H9 (cell line): ENCODE measurements around the gene RMRP. TPM values are rescaled to one million over a fixed set of nuclear protein-coding genes. Genes with fewer than 3 reads are reported as not detected.

Source experiments
- DNase-seq: peaks from one replicate; pipeline ENCODE4 v3.0.0-alpha.2; 2017
- H2AFZ ChIP-seq: one replicate; pipeline ENCODE4 v1.6.1; 2013; ENCODE audit warnings: mild to moderate bottlenecking, low read length, control low read depth, moderate library complexity
- H2AK5ac ChIP-seq: 2 replicates; pipeline ENCODE4 v1.6.1; 2013; ENCODE audit warnings: low read length, control low read depth, mixed read lengths; ENCODE audit not compliant: insufficient read length
- H2BK120ac ChIP-seq: one replicate; pipeline ENCODE4 v1.6.1; 2013; ENCODE audit warnings: low read depth, mild to moderate bottlenecking, low read length, control low read depth, inconsistent platforms; ENCODE audit not compliant: poor library complexity, severe bottlenecking
- H2BK12ac ChIP-seq: 2 replicates; pipeline ENCODE4 v1.6.1; 2013; ENCODE audit warnings: low read length, control low read depth, mixed read lengths, low read depth; ENCODE audit not compliant: insufficient read length
- H2BK15ac ChIP-seq: 2 replicates; pipeline ENCODE4 v1.6.1; 2013; ENCODE audit warnings: low read depth, low read length, control low read depth
- H2BK20ac ChIP-seq: one replicate; pipeline ENCODE4 v1.6.1; 2013; ENCODE audit warnings: low read depth, mild to moderate bottlenecking, low read length, control low read depth, inconsistent platforms; ENCODE audit not compliant: poor library complexity, severe bottlenecking
- H2BK5ac ChIP-seq: 2 replicates; pipeline ENCODE4 v1.6.1; 2013; ENCODE audit warnings: low read length, control low read depth, mixed read lengths; ENCODE audit not compliant: insufficient read length
- H3K14ac ChIP-seq: 2 replicates; pipeline ENCODE4 v1.6.1; 2013; ENCODE audit warnings: low read length, control low read depth; ENCODE audit not compliant: insufficient read depth
- H3K18ac ChIP-seq: 2 replicates; pipeline ENCODE4 v1.6.1; 2013; ENCODE audit warnings: low read depth, mild to moderate bottlenecking, mixed read lengths, low read length, control low read depth; ENCODE audit not compliant: insufficient read length
- H3K23ac ChIP-seq: 2 replicates; pipeline ENCODE4 v1.6.1; 2013; ENCODE audit warnings: low read length, control low read depth, mixed read lengths, low read depth; ENCODE audit not compliant: insufficient read length
- H3K23me2 ChIP-seq: 2 replicates; pipeline ENCODE4 v1.6.1; 2013; ENCODE audit warnings: low read depth, mild to moderate bottlenecking, mixed read lengths, low read length, control low read depth; ENCODE audit not compliant: insufficient read length, poor library complexity, severe bottlenecking
- H3K27ac ChIP-seq: 2 replicates; pipeline ENCODE4 v1.5.1; 2013; ENCODE audit warnings: low read length, control low read depth, mixed read lengths, low read depth; ENCODE audit not compliant: insufficient read length
- H3K27me3 ChIP-seq: 2 replicates; pipeline ENCODE4 v1.6.1; 2013; ENCODE audit warnings: low read length, control low read depth, inconsistent platforms; ENCODE audit not compliant: insufficient read depth
- H3K4ac ChIP-seq: 2 replicates; pipeline ENCODE4 v1.6.1; 2013; ENCODE audit warnings: low read depth, mild to moderate bottlenecking, control low read depth, inconsistent platforms, low read length, moderate library complexity
- H3K4me1 ChIP-seq: 2 replicates; pipeline ENCODE4 v1.6.1; 2013; ENCODE audit warnings: low read length, control low read depth, inconsistent platforms; ENCODE audit not compliant: insufficient read depth
- H3K4me2 ChIP-seq: 2 replicates; pipeline ENCODE4 v1.6.1; 2013; ENCODE audit warnings: low read length, control low read depth, mixed read lengths; ENCODE audit not compliant: insufficient read length, insufficient read depth
- H3K56ac ChIP-seq: 2 replicates; pipeline ENCODE4 v1.6.1; 2013; ENCODE audit warnings: low read depth, mild to moderate bottlenecking, mixed read lengths, low read length, control low read depth; ENCODE audit not compliant: insufficient read length
- H3K79me1 ChIP-seq: 2 replicates; pipeline ENCODE4 v1.6.1; 2013; ENCODE audit warnings: low read depth, mild to moderate bottlenecking, moderate library complexity, low read length, control low read depth, inconsistent platforms; ENCODE audit not compliant: insufficient read depth, poor library complexity, severe bottlenecking
- H3K79me2 ChIP-seq: 2 replicates; pipeline ENCODE4 v1.6.1; 2013; ENCODE audit warnings: low read length, control low read depth, inconsistent platforms; ENCODE audit not compliant: insufficient read depth
- H3K9ac ChIP-seq: 2 replicates; pipeline ENCODE4 v1.6.1; 2013; ENCODE audit warnings: low read length, control low read depth, mixed read lengths; ENCODE audit not compliant: insufficient read length; ENCODE audit errors: extremely low read depth
- H3K9me3 ChIP-seq: one replicate; pipeline ENCODE4 v1.6.1; 2013; ENCODE audit warnings: low read depth, low read length, inconsistent platforms; ENCODE audit not compliant: control insufficient read depth
- H3T11ph ChIP-seq: one replicate; pipeline ENCODE4 v1.6.1; 2013; ENCODE audit warnings: mild to moderate bottlenecking, low read length, control low read depth, inconsistent platforms
- H4K20me1 ChIP-seq: one replicate; pipeline ENCODE4 v1.6.1; 2013; ENCODE audit not compliant: control insufficient read depth, insufficient read length, insufficient read depth
- H4K5ac ChIP-seq: 2 replicates; pipeline ENCODE4 v1.6.1; 2013; ENCODE audit warnings: low read depth, mild to moderate bottlenecking, mixed read lengths, low read length, control low read depth; ENCODE audit not compliant: insufficient read length
- H4K8ac ChIP-seq: replicated peaks from 2 replicates; pipeline ENCODE4 v1.6.1; 2013; ENCODE audit warnings: low read length, control low read depth, mixed read lengths, low read depth; ENCODE audit not compliant: insufficient read length
- H4K91ac ChIP-seq: 2 replicates; pipeline ENCODE4 v1.6.1; 2013; ENCODE audit warnings: low read depth, mild to moderate bottlenecking, moderate library complexity, mixed read lengths, low read length, control low read depth; ENCODE audit not compliant: insufficient read length
- H3K27ac Mint-ChIP-seq, 3 experiments: 2 replicates in 2 of 3; 3 replicates in 1 of 3; pipeline ENCODE4 v1.8.0; 2020 to 2021; ENCODE audit warnings: mixed read lengths in 3 of 3, mild to moderate bottlenecking in 1 of 3, moderate library complexity in 1 of 3
- H3K27me3 Mint-ChIP-seq: 2 replicates; pipeline ENCODE4 v1.8.0; 2021; ENCODE audit warnings: low read depth, mild to moderate bottlenecking, moderate library complexity, mixed read lengths
- H3K36me3 Mint-ChIP-seq, 3 experiments: 2 replicates in 2 of 3; 3 replicates in 1 of 3; pipeline ENCODE4 v1.8.0; 2020 to 2021; ENCODE audit warnings: low read depth in 3 of 3, mixed read lengths in 3 of 3; ENCODE audit not compliant: insufficient read depth in 1 of 3
- H3K4me1 Mint-ChIP-seq, 2 experiments: 2 replicates each; pipeline ENCODE4 v1.8.0; 2020; ENCODE audit warnings: mixed read lengths in 2 of 2
- H3K4me3 Mint-ChIP-seq, 2 experiments: 2 replicates in 1 of 2; 3 replicates in 1 of 2; pipeline ENCODE4 v1.8.0; 2020 to 2021; ENCODE audit warnings: mild to moderate bottlenecking in 2 of 2, mixed read lengths in 2 of 2, moderate library complexity in 1 of 2
- H3K9me3 Mint-ChIP-seq, 2 experiments: 2 replicates in 1 of 2; 3 replicates in 1 of 2; pipeline ENCODE4 v1.8.0; 2020; ENCODE audit warnings: mild to moderate bottlenecking in 2 of 2, mixed read lengths in 2 of 2, moderate library complexity in 1 of 2
- CTCF ChIP-seq: fragments of 200-600 bp; sonication (generic); conservative IDR thresholded peaks from 3 replicates; pipeline ENCODE4 v1.8.0; 2021; ENCODE audit warnings: antibody characterized with exemption, mild to moderate bottlenecking
- WGBS: extraction: QIAGEN DNeasy Blood & Tissue Kit; methylation state at CpG from one replicate; pipeline ENCODE4 v1.1.7; 2013; ENCODE audit warnings: missing lambda C conversion rate, low lambda C conversion rate, mixed read lengths; ENCODE audit not compliant: insufficient read length; ENCODE audit errors: extremely low coverage; 5-methylcytosine and 5-hydroxymethylcytosine counted together
- total RNA-seq: library from RNA; stranded (reverse); gene quantifications from 2 replicates; pipeline ENCODE4 v1.2.1, GENCODE V29; 2021

RMRP gene
- total RNA-seq, 1 experiment from 2014 or later = 18,417 TPM

- H3K23ac ChIP-seq = no peak overlapping the region
- no peak overlapping the region for H4K91ac ChIP-seq
- peak overlapping the region; percentile 44 for H3K14ac ChIP-seq
- H4K8ac ChIP-seq = peak overlapping the region; percentile 50
- no peak overlapping the region for H3K56ac ChIP-seq
- peaks cover 13% of the 10 kb centered on the region for H3K23me2 ChIP-seq
- no peaks in the 10 kb centered on the region for H4K20me1 ChIP-seq
- H3K36me3 Mint-ChIP-seq = no peaks in the 10 kb centered on the region
- peaks cover 15 to 18% of the 10 kb centered on the region in 2 experiments for H3K4me1 Mint-ChIP-seq
- no peak overlapping the region for H2AFZ ChIP-seq
- H2BK15ac ChIP-seq = no peak overlapping the region
- no peak overlapping the region for H2BK20ac ChIP-seq
- H2BK120ac ChIP-seq = no peak overlapping the region
- H3K4me2 ChIP-seq = peak overlapping the region; percentile 77
- H3K27ac Mint-ChIP-seq = no peak overlapping the region; a peak in 2 of 7 replicates
- no peak overlapping the region for H3K9ac ChIP-seq
- no peaks in the 10 kb centered on the region; the same call in 1 of the 2 replicates for H3K4me1 ChIP-seq
- no peak overlapping the region for H3T11ph ChIP-seq
- peaks cover 4% of the 10 kb centered on the region; the same call in 1 of the 2 replicates for H3K27me3 ChIP-seq
- H3K27ac ChIP-seq = no peak overlapping the region
- H3K9me3 Mint-ChIP-seq = no peaks in the 10 kb centered on the region; a peak in 1 of 5 replicates
- WGBS = no CpG with 5 or more reads among the region's 17 CpGs
- H3K79me2 ChIP-seq = no peaks in the 10 kb centered on the region
- no peaks in the 10 kb centered on the region for H3K9me3 ChIP-seq
- H4K5ac ChIP-seq = peak overlapping the region; percentile 55
- TF ChIP-seq CTCF = no peak
- peak overlapping the region; percentile 76 to 79 for H3K4me3 Mint-ChIP-seq
- H2BK12ac ChIP-seq = no peak overlapping the region
- no peak overlapping the region for H2BK5ac ChIP-seq
- H3K4ac ChIP-seq = no peak overlapping the region
- no peak overlapping the region for H2AK5ac ChIP-seq
- peaks cover 42% of the 10 kb centered on the region for H3K27me3 Mint-ChIP-seq
- no peak for DNase-seq
- peak overlapping the region; percentile 69 for H3K18ac ChIP-seq
- no peaks in the 10 kb centered on the region for H3K79me1 ChIP-seq
Measured at GRCh38 chr9:35615981-35616680, 41.7 kb downstream of the RMRP start.
